ENCODE data around the gene STK11IP.

Gene STK11IP

DNA sequence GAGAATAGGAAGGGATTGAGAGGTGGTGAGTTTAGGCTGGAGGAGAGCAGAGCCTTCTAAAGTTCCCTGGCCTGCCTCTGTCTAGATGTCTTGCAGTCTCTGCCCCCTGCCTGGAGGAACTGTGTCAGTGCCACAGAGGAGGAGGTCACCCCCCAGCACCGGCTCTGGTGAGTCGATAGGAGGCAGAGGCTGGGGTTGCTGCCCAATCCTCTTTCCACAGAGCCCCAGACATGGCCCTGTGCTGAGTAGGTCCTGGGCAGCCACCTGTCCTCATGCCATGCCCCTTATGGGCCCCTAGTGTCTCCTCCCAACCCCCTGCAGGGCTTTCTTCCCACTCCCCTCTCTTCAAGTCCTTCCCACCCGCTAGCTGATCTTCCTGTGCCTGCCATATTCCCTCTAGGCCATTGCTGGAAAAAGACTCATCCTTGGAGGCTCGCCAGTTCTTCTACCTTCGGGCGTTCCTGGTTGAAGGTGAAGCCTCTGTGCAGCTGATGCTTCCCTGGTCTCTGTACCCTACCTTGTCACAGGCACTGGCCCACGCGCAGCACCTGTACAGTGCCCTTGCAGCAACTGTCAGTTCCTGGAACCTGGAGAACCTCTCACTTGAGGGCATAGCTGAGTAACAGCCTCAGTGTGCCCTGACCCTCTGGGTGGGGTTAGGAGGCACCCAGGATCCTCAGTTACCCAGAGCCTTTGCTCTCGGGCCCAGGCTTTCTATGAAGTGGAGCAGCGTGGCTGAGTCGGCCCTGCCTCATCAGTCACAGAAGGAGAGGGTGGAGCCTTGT, 16.6 kb downstream of the STK11IP start:
- no peak for DNase-seq (ENCODE audit: extremely low read depth, low read depth)
- TF ChIP-seq, protein P1, sequence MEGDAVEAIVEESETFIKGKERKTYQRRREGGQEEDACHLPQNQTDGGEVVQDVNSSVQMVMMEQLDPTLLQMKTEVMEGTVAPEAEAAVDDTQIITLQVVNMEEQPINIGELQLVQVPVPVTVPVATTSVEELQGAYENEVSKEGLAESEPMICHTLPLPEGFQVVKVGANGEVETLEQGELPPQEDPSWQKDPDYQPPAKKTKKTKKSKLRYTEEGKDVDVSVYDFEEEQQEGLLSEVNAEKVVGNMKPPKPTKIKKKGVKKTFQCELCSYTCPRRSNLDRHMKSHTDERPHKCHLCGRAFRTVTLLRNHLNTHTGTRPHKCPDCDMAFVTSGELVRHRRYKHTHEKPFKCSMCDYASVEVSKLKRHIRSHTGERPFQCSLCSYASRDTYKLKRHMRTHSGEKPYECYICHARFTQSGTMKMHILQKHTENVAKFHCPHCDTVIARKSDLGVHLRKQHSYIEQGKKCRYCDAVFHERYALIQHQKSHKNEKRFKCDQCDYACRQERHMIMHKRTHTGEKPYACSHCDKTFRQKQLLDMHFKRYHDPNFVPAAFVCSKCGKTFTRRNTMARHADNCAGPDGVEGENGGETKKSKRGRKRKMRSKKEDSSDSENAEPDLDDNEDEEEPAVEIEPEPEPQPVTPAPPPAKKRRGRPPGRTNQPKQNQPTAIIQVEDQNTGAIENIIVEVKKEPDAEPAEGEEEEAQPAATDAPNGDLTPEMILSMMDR (IDR thresholded peaks at IDR 0.05; ENCODE audit: low read depth, low read length): no peak

DNA sequence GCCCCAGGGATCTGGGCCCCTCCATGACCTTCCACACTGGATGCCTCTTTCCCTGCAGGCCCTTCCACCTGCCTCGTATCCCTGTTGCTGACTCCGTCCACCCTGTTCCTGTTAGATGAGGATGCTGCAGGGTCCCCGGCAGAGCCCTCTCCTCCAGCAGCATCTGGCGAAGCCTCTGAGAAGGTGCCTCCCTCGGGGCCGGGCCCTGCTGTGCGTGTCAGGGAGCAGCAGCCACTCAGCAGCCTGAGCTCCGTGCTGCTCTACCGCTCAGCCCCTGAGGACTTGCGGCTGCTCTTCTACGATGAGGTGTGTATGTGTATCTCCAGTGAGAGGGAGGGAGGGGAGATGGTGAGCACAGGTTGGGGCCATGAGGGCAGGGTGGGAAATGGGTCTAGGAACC, 17.4 kb downstream of the STK11IP start:
- TF ChIP-seq, protein P1 (IDR thresholded peaks at IDR 0.05; ENCODE audit: low read depth, low read length): no peak
- no peak for DNase-seq (ENCODE audit: extremely low read depth, low read depth)

DNA sequence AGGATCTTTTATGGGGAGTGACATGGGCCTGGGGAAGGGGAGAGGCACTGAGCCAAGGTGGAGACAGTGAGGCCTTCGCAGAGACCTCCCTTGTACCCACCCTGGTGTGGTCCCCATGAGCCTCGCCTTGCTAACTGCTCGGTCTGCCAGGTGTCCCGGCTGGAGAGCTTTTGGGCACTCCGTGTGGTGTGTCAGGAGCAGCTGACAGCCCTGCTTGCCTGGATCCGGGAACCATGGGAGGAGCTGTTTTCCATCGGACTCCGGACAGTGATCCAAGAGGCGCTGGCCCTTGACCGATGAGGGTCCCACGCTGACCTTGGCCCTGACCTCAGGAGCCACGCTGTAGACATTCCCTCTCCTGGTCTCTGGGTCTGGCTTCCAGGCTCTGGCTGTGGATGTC, 18.2 kb downstream of the STK11IP start:
- TF ChIP-seq, protein P1 (IDR thresholded peaks at IDR 0.05; ENCODE audit: low read depth, low read length): no peak
- DNase-seq (ENCODE audit: extremely low read depth, low read depth): no peak

DNA sequence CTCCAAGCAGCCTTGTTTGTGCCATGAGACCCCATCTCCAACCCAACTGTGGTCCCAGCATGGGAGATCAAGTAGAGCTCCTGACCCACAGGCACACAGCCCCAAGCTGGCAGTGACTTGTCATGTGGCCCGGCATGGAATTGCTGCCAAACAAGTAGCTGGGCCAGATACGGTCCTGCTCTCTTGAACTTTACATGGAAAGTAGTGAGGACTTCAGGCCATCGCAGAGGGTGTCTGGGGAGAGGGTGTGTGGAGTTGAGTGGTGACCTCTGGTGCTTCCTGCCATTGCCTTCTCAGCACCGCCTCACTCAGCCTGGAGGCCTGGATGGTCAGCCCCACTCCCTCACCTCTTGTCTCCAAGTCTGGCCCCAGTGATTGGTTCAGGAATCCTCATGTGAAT, 18.9 kb downstream of the STK11IP start:
- DNase-seq (ENCODE audit: extremely low read depth, low read depth): no peak

DNA sequence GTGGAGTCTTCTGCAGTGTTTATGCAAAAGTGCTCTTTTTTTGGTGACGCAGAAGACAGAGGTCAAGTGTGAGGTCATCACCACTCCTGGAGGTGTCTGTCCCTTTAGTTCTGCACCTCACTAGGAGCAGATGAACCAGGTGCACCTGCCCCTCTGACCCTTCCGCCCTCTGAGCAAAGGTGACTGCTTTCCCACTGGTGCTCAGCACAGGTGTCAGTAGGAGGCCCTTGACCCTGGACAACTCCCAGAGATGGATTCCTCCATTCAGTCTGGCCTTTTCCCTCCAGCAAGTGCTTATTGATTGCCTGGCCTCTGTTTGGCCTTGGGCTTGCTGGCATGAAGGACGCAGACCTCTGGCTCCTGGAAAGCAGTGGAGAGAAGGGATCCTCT, 21.1 kb downstream of the STK11IP start:
- no peak for DNase-seq (ENCODE audit: extremely low read depth, low read depth)
- TF ChIP-seq, protein P1 (IDR thresholded peaks at IDR 0.05; ENCODE audit: low read depth, low read length): no peak

More for the DNA sequence above, 18.9 kb downstream of the STK11IP start:
- TF ChIP-seq, protein P1 (IDR thresholded peaks at IDR 0.05; ENCODE audit: low read depth, low read length): no peak

DNA sequence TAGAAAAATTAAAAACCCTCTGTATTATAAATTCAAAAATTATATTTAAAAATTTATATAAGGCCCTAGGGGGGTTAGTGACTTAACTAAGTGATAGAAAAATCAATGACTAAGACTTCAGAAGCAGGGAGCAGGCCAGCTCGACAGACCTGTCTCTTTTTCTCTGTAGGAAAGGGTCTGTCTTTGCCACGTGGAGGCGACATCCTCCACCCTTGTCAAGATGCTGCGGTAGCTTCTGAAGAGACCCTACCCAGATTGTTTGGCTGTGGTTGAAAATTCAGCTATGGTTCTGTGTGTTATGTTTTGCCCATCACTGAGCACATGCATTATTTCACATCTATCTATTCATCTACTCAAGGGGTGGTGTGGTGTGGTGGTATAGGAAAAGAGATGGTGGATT, 21.6 kb downstream of the STK11IP start:
- TF ChIP-seq, protein P1 (IDR thresholded peaks at IDR 0.05; ENCODE audit: low read depth, low read length): no peak
- no peak for DNase-seq (ENCODE audit: extremely low read depth, low read depth)

DNA sequence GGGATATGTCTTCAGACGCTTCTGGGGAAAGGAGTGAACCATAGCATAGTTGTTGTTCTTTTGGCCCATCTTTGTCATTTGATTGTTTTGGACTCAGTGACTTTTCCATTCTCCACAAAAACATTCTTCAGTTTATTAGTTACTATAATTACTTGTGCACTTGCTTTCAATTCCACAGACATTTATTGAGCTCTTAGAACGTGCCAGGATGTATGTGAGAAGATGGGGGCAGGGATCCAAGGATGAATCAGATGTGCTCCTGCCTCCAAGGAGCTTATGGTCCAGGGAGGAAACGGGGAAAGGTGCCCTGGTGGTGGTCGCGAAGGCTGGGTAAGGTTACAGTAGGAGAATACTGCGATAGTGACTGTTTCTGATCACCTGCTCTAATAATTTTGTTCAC, 22.9 kb downstream of the STK11IP start:
- TF ChIP-seq, protein P1 (IDR thresholded peaks at IDR 0.05; ENCODE audit: low read depth, low read length): no peak
- no peak for DNase-seq (ENCODE audit: extremely low read depth, low read depth)

All from AG09319 (cell line).